ENCODE measurements around the gene FGG.

DNA sequence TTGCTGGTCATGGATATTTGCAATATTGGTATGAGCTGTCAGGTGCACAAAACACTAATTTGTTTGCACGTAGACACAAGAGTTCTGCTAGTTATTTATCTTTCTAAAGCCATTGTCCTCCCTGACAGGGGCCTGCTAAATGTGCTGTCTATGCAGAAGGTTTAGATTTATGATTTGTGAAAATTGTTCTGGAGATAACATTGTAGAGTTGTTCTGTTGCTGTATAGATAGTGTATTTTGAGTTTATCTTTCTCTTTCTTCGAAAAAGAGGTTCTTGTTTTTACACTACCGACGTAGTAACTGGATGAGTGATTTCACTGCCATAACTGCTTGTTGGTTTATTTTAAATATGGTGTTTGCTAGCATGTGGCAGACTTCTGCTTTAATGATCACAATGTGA, 28.5 kb upstream of the FGG start:
- no peak for TF ChIP-seq POLR2AphosphoS5 (IDR thresholded peaks at IDR 0.05)
- no peak for TF ChIP-seq POLR2A (IDR thresholded peaks at IDR 0.05; ENCODE audit: low read depth)
- TF ChIP-seq, protein P1, sequence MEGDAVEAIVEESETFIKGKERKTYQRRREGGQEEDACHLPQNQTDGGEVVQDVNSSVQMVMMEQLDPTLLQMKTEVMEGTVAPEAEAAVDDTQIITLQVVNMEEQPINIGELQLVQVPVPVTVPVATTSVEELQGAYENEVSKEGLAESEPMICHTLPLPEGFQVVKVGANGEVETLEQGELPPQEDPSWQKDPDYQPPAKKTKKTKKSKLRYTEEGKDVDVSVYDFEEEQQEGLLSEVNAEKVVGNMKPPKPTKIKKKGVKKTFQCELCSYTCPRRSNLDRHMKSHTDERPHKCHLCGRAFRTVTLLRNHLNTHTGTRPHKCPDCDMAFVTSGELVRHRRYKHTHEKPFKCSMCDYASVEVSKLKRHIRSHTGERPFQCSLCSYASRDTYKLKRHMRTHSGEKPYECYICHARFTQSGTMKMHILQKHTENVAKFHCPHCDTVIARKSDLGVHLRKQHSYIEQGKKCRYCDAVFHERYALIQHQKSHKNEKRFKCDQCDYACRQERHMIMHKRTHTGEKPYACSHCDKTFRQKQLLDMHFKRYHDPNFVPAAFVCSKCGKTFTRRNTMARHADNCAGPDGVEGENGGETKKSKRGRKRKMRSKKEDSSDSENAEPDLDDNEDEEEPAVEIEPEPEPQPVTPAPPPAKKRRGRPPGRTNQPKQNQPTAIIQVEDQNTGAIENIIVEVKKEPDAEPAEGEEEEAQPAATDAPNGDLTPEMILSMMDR (IDR thresholded peaks at IDR 0.05), result no peak
